ENCODE data around the gene PPP1R13B. TPM values are rescaled to one million over a fixed set of nuclear protein-coding genes. Genes with fewer than 3 reads are reported as not detected.

Gene PPP1R13B
- total RNA-seq, 1 experiment from 2014 or later = 10.3 TPM

DNA sequence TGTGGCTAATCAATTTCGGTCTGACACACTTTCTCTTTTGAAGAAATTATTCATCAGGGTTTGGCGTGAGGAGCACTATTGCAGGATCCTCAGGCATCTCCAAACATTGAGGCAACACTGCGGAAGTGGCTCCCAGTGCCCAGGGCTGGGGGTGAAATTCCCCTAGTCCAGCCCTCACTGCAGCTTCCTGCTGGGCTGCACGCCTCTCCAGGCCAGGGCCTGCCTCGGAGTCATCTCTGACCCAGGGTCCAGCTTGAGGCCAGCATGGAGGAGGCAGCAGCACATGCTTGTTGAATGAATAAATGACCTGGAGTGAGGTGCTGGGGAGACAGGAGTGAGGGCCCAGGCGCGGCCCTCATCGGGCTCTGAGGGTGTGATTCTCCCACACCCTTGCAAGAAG lies 44.9 kb upstream of the PPP1R13B start:
- peaks cover 6% of the 10 kb centered on the region for H3K36me3 Mint-ChIP-seq
- H3K9me3 Mint-ChIP-seq = peaks cover 7% of the 10 kb centered on the region
- ChIA-PET CTCF (interaction anchor here (1.0 to 8.1 kb wide), 2 partner anchors 9 to 80 kb away, joined by 3 to 94 read pairs; no protein-coding TSS in a partner anchor), POLR2A (no interaction called here)
- ATAC-seq (no peak), DNase-seq (ENCODE audit: low spot score) (no peak)
- no peak overlapping the region for H3K4me3 Mint-ChIP-seq
- TF ChIP-seq, protein P1, sequence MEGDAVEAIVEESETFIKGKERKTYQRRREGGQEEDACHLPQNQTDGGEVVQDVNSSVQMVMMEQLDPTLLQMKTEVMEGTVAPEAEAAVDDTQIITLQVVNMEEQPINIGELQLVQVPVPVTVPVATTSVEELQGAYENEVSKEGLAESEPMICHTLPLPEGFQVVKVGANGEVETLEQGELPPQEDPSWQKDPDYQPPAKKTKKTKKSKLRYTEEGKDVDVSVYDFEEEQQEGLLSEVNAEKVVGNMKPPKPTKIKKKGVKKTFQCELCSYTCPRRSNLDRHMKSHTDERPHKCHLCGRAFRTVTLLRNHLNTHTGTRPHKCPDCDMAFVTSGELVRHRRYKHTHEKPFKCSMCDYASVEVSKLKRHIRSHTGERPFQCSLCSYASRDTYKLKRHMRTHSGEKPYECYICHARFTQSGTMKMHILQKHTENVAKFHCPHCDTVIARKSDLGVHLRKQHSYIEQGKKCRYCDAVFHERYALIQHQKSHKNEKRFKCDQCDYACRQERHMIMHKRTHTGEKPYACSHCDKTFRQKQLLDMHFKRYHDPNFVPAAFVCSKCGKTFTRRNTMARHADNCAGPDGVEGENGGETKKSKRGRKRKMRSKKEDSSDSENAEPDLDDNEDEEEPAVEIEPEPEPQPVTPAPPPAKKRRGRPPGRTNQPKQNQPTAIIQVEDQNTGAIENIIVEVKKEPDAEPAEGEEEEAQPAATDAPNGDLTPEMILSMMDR (IDR thresholded peaks at IDR 0.05) = no peak
- TF ChIP-seq EMX1 (CRISPR knock-in tag; IDR thresholded peaks at IDR 0.05) (no peak), HMGA2 (CRISPR knock-in tag; IDR thresholded peaks at IDR 0.05) (no peak), ZNF219 (CRISPR knock-in tag; IDR thresholded peaks at IDR 0.05; ENCODE audit: borderline replicate concordance) (no peak), CREB1 (CRISPR knock-in tag; IDR thresholded peaks at IDR 0.05) (no peak), FOXJ3 (CRISPR knock-in tag; IDR thresholded peaks at IDR 0.05; ENCODE audit: borderline replicate concordance) (no peak), ZNF512 (CRISPR knock-in tag; IDR thresholded peaks at IDR 0.05; ENCODE audit: borderline replicate concordance) (no peak), HMGXB4 (CRISPR knock-in tag; IDR thresholded peaks at IDR 0.05) (no peak), ZBTB21 (CRISPR knock-in tag; IDR thresholded peaks at IDR 0.05; ENCODE audit: borderline replicate concordance) (no peak), SOX15 (CRISPR knock-in tag; IDR thresholded peaks at IDR 0.05) (no peak)
- H3K4me1 Mint-ChIP-seq = no peaks in the 10 kb centered on the region
- H3K27ac Mint-ChIP-seq = no peak overlapping the region
- peaks cover 9% of the 10 kb centered on the region for H3K27me3 Mint-ChIP-seq (ENCODE audit: low read depth)

DNA sequence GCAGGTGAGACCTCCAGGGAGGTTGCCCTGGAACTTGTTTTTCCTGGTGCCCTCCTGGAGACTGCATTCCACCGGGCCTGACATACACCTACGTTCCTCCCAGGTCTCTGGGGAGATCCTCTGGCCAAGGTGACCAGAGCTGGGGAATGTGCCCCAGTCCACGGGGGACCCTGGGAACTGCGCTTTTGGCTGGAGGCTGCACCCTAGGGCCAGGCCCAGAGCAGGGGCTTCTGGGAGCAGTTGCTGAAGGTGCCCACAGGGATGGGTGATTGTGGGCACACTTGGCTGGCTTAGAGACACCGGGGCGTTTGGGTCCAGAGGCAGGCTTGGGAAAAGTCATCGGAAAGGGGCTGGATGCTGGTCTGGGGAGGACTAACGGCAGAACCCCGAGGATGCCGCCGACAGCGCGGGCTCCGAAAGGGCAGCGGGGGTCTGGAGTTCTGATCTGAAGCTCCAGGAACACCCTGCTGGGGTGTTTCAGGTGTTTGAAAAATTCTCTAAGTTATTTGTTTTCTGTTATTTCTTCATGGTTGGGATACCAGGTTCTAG lies 44.4 kb upstream of the PPP1R13B start:
- ChIA-PET POLR2A (no interaction called here), CTCF (interaction anchor here (1.0 to 8.1 kb wide), 2 partner anchors 9 to 80 kb away, joined by 3 to 94 read pairs; no protein-coding TSS in a partner anchor)
- Mint-ChIP-seq H3K4me1 (peaks cover under 1% of the 10 kb centered on the region; the same call in 1 of the 2 replicates), H3K27ac (no peak overlapping the region), H3K9me3 (peaks cover 7% of the 10 kb centered on the region), H3K4me3 (no peak overlapping the region), H3K27me3 (ENCODE audit: low read depth) (peaks cover 8% of the 10 kb centered on the region), H3K36me3 (peaks cover 6% of the 10 kb centered on the region)
- ATAC-seq = no peak
- no peak for DNase-seq (ENCODE audit: low spot score)
- TF ChIP-seq ESRRA (CRISPR knock-in tag; IDR thresholded peaks at IDR 0.05; ENCODE audit: borderline replicate concordance) (no peak), AR (CRISPR knock-in tag; IDR thresholded peaks at IDR 0.05) (no peak), CREB1 (CRISPR knock-in tag; IDR thresholded peaks at IDR 0.05) (no peak), ZNF317 (CRISPR knock-in tag; IDR thresholded peaks at IDR 0.05; ENCODE audit: borderline replicate concordance, low read depth) (no peak), ZNF512 (CRISPR knock-in tag; IDR thresholded peaks at IDR 0.05; ENCODE audit: borderline replicate concordance) (no peak), TCF7 (CRISPR knock-in tag; IDR thresholded peaks at IDR 0.05; ENCODE audit: low read depth) (no peak), NFATC4 (CRISPR knock-in tag; IDR thresholded peaks at IDR 0.05) (no peak)
- TF ChIP-seq, protein P2, sequence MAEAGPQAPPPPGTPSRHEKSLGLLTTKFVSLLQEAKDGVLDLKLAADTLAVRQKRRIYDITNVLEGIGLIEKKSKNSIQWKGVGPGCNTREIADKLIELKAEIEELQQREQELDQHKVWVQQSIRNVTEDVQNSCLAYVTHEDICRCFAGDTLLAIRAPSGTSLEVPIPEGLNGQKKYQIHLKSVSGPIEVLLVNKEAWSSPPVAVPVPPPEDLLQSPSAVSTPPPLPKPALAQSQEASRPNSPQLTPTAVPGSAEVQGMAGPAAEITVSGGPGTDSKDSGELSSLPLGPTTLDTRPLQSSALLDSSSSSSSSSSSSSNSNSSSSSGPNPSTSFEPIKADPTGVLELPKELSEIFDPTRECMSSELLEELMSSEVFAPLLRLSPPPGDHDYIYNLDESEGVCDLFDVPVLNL (CRISPR knock-in tag; IDR thresholded peaks at IDR 0.05; ENCODE audit: borderline replicate concordance, low read depth) = no peak
- TF ChIP-seq, protein P3, sequence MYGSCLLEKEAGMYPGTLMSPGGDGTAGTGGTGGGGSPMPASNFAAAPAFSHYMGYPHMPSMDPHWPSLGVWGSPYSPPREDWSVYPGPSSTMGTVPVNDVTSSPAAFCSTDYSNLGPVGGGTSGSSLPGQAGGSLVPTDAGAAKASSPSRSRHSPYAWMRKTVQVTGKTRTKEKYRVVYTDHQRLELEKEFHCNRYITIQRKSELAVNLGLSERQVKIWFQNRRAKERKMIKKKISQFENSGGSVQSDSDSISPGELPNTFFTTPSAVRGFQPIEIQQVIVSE (CRISPR knock-in tag; IDR thresholded peaks at IDR 0.05; ENCODE audit: borderline replicate concordance) = no peak
- TF ChIP-seq, protein P4, sequence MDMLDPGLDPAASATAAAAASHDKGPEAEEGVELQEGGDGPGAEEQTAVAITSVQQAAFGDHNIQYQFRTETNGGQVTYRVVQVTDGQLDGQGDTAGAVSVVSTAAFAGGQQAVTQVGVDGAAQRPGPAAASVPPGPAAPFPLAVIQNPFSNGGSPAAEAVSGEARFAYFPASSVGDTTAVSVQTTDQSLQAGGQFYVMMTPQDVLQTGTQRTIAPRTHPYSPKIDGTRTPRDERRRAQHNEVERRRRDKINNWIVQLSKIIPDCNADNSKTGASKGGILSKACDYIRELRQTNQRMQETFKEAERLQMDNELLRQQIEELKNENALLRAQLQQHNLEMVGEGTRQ (CRISPR knock-in tag; IDR thresholded peaks at IDR 0.05) = no peak
- TF ChIP-seq, protein P5, sequence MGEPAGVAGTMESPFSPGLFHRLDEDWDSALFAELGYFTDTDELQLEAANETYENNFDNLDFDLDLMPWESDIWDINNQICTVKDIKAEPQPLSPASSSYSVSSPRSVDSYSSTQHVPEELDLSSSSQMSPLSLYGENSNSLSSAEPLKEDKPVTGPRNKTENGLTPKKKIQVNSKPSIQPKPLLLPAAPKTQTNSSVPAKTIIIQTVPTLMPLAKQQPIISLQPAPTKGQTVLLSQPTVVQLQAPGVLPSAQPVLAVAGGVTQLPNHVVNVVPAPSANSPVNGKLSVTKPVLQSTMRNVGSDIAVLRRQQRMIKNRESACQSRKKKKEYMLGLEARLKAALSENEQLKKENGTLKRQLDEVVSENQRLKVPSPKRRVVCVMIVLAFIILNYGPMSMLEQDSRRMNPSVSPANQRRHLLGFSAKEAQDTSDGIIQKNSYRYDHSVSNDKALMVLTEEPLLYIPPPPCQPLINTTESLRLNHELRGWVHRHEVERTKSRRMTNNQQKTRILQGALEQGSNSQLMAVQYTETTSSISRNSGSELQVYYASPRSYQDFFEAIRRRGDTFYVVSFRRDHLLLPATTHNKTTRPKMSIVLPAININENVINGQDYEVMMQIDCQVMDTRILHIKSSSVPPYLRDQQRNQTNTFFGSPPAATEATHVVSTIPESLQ (CRISPR knock-in tag; IDR thresholded peaks at IDR 0.05) = no peak

Measured in WTC11 (cell line).